Hepatocyte (in vitro differentiated cells): ENCODE results near the gene GTSE1. TPM values are rescaled to one million over a fixed set of nuclear protein-coding genes. Genes with fewer than 3 reads are reported as not detected.
"Not testable (repeated sequence)": the region's sequence is repeated elsewhere in the genome, so short reads cannot be mapped to it uniquely, and the experiment has no call there.

ENCODE experiments used
- DNase-seq: peaks from one replicate; pipeline ENCODE4 v3.0.0-alpha.2; 2016; ENCODE audit warnings: low spot score
- H2AFZ ChIP-seq: fragments of 200-600 bp; sonication (generic); 2 replicates; pipeline ENCODE4 v1.6.0; 2016; ENCODE audit warnings: antibody characterized with exemption, mild to moderate bottlenecking
- H3K27ac ChIP-seq: fragments of 200-600 bp; sonication (generic); 2 replicates; pipeline ENCODE4 v1.5.1; 2016; ENCODE audit warnings: mild to moderate bottlenecking
- H3K27me3 ChIP-seq: fragments of 200-600 bp; sonication (generic); 2 replicates; pipeline ENCODE4 v1.6.1; 2016
- H3K36me3 ChIP-seq: fragments of 200-600 bp; sonication (generic); replicated peaks from 2 replicates; pipeline ENCODE4 v1.5.1; 2016; ENCODE audit warnings: low read depth; ENCODE audit not compliant: insufficient read depth
- H3K4me1 ChIP-seq: fragments of 200-600 bp; sonication (generic); 2 replicates; pipeline ENCODE4 v1.5.1; 2016; ENCODE audit warnings: mild to moderate bottlenecking, moderate library complexity; ENCODE audit not compliant: insufficient read depth
- H3K4me2 ChIP-seq: fragments of 200-600 bp; sonication (generic); 2 replicates; pipeline ENCODE4 v1.6.0; 2016
- H3K4me3 ChIP-seq: fragments of 200-600 bp; sonication (generic); 2 replicates; pipeline ENCODE4 v1.5.1; 2016; ENCODE audit warnings: mild to moderate bottlenecking
- H3K79me2 ChIP-seq: fragments of 200-600 bp; sonication (generic); 2 replicates; pipeline ENCODE4 v1.6.0; 2017; ENCODE audit warnings: mild to moderate bottlenecking
- H3K9me2 ChIP-seq: fragments of 200-600 bp; sonication (generic); replicated peaks from 2 replicates; pipeline ENCODE4 v1.6.0; 2017; ENCODE audit warnings: mild to moderate bottlenecking; ENCODE audit not compliant: insufficient read depth
- H3K9me3 ChIP-seq: fragments of 200-600 bp; sonication (generic); 2 replicates; pipeline ENCODE4 v1.5.1; 2016; ENCODE audit warnings: low read depth, mild to moderate bottlenecking
- H4K20me1 ChIP-seq: fragments of 200-600 bp; sonication (generic); 2 replicates; pipeline ENCODE4 v1.6.0; 2016; ENCODE audit warnings: mild to moderate bottlenecking; ENCODE audit not compliant: insufficient read depth, poor library complexity, severe bottlenecking
- EZH2 ChIP-seq: fragments of 200-600 bp; sonication (generic); IDR thresholded peaks from 2 replicates; pipeline ENCODE4 v1.6.1; 2016; ENCODE audit warnings: antibody characterized with exemption, mild to moderate bottlenecking, borderline replicate concordance
- EZH2phosphoT487 ChIP-seq: fragments of 200-600 bp; sonication (generic); IDR thresholded peaks from one replicate; pipeline ENCODE4 v1.6.1; 2018; ENCODE audit warnings: antibody characterized with exemption, mild to moderate bottlenecking, low read depth, moderate library complexity; ENCODE audit not compliant: unreplicated experiment, severe bottlenecking
- WGBS: methylation state at CpG from one replicate; pipeline ENCODE4 v1.1.6; 2016; ENCODE audit warnings: low lambda C conversion rate; ENCODE audit errors: missing lambda C conversion rate; 5-methylcytosine and 5-hydroxymethylcytosine counted together
- polyA plus RNA-seq: library from polyadenylated mRNA; unstranded; fragments of >200 nt; fragmentation: Nextera tagmentation; extraction: Ambion mirVana; gene quantifications from 2 replicates; pipeline ENCODE4 v1.2.1, GENCODE V29; 2016
- total RNA-seq: library from RNA; depleted of rRNA; stranded (reverse); fragments of >200 nt; gene quantifications from 2 replicates; pipeline ENCODE4 v1.2.3, GENCODE V29; 2014
- TF ChIP-seq, protein P1 (sequence below): fragments of 200-600 bp; sonication (generic); IDR thresholded peaks from 2 replicates; pipeline ENCODE4 v1.5.1; 2016; ENCODE audit warnings: antibody characterized with exemption, mild to moderate bottlenecking; ENCODE audit not compliant: poor library complexity

GTSE1 gene
- total and polyA plus RNA-seq, 2 experiments from 2014 or later, result 4.1 to 4.4 TPM

DNA sequence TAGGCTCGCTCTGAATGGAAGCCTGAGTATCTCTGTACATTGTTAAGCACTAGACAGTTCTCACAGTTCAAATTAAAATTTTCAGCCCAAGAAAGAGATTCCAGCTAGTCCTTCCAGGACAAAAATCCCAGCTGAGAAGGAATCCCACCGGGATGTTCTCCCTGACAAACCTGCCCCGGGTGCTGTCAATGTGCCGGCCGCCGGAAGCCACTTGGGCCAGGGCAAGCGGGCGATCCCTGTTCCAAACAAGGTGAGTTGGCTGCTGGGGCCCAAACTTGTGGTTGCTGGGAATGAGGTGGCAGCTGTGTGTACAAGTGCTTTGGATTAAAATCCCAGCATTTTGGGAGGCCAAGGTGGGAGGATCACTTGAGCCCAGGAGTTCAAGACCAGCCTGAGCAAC is 15.4 kb downstream of the GTSE1 start:
- Histone ChIP-seq H3K27ac (no peak overlapping the region), H3K27me3 (no peaks in the 10 kb centered on the region), H4K20me1 (no peaks in the 10 kb centered on the region), H2AFZ (no peak overlapping the region), H3K9me2 (no peaks in the 10 kb centered on the region), H3K9me3 (no peaks in the 10 kb centered on the region), H3K4me3 (no peak overlapping the region), H3K36me3 (no peaks in the 10 kb centered on the region), H3K4me2 (no peak overlapping the region), H3K79me2 (peaks cover 8% of the 10 kb centered on the region), H3K4me1 (no peaks in the 10 kb centered on the region)
- TF ChIP-seq EZH2phosphoT487, result no peak
- no peak for TF ChIP-seq EZH2
- WGBS, result 100% methylated on average over 8 of the region's 8 CpGs
- no peak for DNase-seq

DNA sequence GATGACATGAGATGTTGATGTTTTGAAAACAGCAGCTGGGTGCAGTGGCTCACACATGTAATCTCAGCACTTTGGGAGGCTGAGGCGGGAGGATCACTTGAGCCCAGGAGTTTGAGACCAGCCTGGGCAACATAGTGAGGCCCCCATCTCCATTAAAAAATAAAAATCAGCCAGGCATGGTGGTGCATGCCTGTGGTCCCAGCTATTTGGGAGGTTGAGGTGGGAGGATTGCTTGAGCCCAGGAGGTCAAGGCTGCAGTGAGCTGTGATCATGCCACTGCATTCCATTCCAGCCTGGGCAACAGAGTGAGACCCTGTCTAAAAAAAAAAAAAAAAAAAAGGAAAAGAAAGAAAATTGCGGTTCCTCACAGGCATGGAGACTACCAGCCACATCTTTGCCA is 16.2 kb downstream of the GTSE1 start:
- not testable (repeated sequence) for H3K79me2 ChIP-seq, H4K20me1 ChIP-seq, H3K27ac ChIP-seq, H3K4me1 ChIP-seq, H3K4me3 ChIP-seq, H3K36me3 ChIP-seq, H3K4me2 ChIP-seq, H3K9me3 ChIP-seq, H2AFZ ChIP-seq, H3K9me2 ChIP-seq, H3K27me3 ChIP-seq, DNase-seq
- WGBS, result 100% methylated on average over 2 of the region's 2 CpGs

DNA sequence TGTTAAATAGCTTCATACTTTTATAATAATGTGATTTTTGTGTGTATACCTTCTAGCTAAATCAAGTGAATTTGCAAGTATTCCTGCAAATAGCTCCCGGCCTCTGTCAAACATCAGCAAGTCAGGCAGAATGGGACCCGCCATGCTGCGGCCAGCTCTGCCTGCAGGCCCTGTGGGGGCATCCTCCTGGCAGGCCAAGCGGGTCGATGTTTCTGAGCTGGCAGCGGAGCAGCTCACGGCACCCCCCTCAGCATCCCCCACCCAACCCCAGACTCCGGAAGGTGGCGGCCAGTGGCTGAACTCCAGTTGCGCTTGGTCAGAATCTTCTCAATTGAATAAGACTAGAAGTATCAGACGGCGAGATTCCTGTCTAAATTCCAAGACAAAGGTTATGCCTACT is 19.3 kb downstream of the GTSE1 start:
- no peak overlapping the region for H2AFZ ChIP-seq
- H3K4me2 ChIP-seq, result no peak overlapping the region
- H3K27me3 ChIP-seq, result no peaks in the 10 kb centered on the region
- 96% methylated on average over 12 of the region's 12 CpGs for WGBS
- TF ChIP-seq, protein P1, sequence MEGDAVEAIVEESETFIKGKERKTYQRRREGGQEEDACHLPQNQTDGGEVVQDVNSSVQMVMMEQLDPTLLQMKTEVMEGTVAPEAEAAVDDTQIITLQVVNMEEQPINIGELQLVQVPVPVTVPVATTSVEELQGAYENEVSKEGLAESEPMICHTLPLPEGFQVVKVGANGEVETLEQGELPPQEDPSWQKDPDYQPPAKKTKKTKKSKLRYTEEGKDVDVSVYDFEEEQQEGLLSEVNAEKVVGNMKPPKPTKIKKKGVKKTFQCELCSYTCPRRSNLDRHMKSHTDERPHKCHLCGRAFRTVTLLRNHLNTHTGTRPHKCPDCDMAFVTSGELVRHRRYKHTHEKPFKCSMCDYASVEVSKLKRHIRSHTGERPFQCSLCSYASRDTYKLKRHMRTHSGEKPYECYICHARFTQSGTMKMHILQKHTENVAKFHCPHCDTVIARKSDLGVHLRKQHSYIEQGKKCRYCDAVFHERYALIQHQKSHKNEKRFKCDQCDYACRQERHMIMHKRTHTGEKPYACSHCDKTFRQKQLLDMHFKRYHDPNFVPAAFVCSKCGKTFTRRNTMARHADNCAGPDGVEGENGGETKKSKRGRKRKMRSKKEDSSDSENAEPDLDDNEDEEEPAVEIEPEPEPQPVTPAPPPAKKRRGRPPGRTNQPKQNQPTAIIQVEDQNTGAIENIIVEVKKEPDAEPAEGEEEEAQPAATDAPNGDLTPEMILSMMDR, result no peak
- TF ChIP-seq EZH2phosphoT487 (no peak), EZH2 (no peak)
- H3K27ac ChIP-seq, result no peak overlapping the region
- no peaks in the 10 kb centered on the region for H3K36me3 ChIP-seq
- H3K9me2 ChIP-seq, result no peaks in the 10 kb centered on the region
- no peaks in the 10 kb centered on the region for H4K20me1 ChIP-seq
- no peak overlapping the region for H3K4me3 ChIP-seq
- no peaks in the 10 kb centered on the region for H3K9me3 ChIP-seq
- no peaks in the 10 kb centered on the region for H3K4me1 ChIP-seq
- no peak for DNase-seq
- no peaks in the 10 kb centered on the region for H3K79me2 ChIP-seq

DNA sequence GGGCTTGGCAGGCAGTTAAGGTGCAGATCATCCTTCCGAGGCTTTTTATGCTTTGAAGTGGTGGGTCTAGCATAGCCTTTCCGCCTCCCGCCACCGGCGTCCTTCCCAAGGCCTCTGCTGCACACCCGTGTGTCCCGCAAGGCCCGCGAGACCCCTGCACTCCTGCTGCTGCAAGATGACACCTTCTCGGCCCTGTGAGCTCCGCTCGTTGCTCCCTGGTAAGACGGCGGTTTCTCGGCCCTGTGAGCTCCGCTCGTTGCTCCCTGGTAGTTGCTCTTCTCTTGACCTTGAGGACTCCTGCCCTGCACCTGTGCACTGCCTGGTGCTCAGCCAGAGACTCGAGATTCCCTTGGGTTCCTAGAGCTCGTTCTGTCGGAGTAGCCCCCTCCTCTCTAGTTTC is 21.0 kb downstream of the GTSE1 start:
- H3K27ac ChIP-seq, result no peak overlapping the region
- DNase-seq, result no peak
- no peaks in the 10 kb centered on the region for H3K79me2 ChIP-seq
- H2AFZ ChIP-seq, result no peak overlapping the region
- TF ChIP-seq EZH2phosphoT487, result no peak
- TF ChIP-seq, protein P1, result no peak
- no peak for TF ChIP-seq EZH2
- H3K4me3 ChIP-seq, result no peak overlapping the region
- no peaks in the 10 kb centered on the region for H4K20me1 ChIP-seq
- no peaks in the 10 kb centered on the region for H3K4me1 ChIP-seq
- 99% methylated on average over 20 of the region's 20 CpGs for WGBS
- H3K9me2 ChIP-seq, result no peaks in the 10 kb centered on the region
- H3K9me3 ChIP-seq, result no peaks in the 10 kb centered on the region
- H3K4me2 ChIP-seq, result no peak overlapping the region
- H3K27me3 ChIP-seq, result no peaks in the 10 kb centered on the region
- no peaks in the 10 kb centered on the region for H3K36me3 ChIP-seq
